Activated T-helper 17 cell treated with anti-CD3 and anti-CD28 coated beads, Interleukin-2, amount 50 U/mL, for 72 hours (primary cell): ENCODE measurements around the gene UBA1. TPM values are rescaled to one million over a fixed set of nuclear protein-coding genes. Genes with fewer than 3 reads are reported as not detected.

ENCODE experiments used
- ATAC-seq: fragments of 150-1000 bp; cut with Tn5 transposase; replicated peaks from 2 replicates; pipeline ENCODE4 v1.10.0; 2021; ENCODE audit warnings: mild to moderate bottlenecking, moderate library complexity
- H3K27ac Mint-ChIP-seq: one replicate; pipeline ENCODE4 v1.8.0; 2022; ENCODE audit warnings: mixed read lengths
- H3K27me3 Mint-ChIP-seq: one replicate; pipeline ENCODE4 v1.8.0; 2022; ENCODE audit warnings: mixed read lengths
- H3K36me3 Mint-ChIP-seq: one replicate; pipeline ENCODE4 v1.8.0; 2022; ENCODE audit warnings: low read depth, mild to moderate bottlenecking, mixed read lengths
- H3K4me1 Mint-ChIP-seq: one replicate; pipeline ENCODE4 v1.8.0; 2022; ENCODE audit warnings: mixed read lengths
- H3K4me3 Mint-ChIP-seq: one replicate; pipeline ENCODE4 v1.8.0; 2022; ENCODE audit warnings: mild to moderate bottlenecking, mixed read lengths
- H3K9me3 Mint-ChIP-seq: one replicate; pipeline ENCODE4 v1.8.0; 2022; ENCODE audit warnings: mixed read lengths
- total RNA-seq, 2 donors: library from RNA; stranded (reverse); gene quantifications; one replicate each; pipeline ENCODE4 v1.2.3, GENCODE V29; 2022

Gene UBA1
- total RNA-seq, 2 donors from 2014 or later = 227 to 255 TPM

GRCh38 chrX:47208108-47208507 lies 14.5 kb downstream of the UBA1 start:
- H3K27me3 Mint-ChIP-seq = no peaks in the 10 kb centered on the region
- H3K36me3 Mint-ChIP-seq = peaks cover 97% of the 10 kb centered on the region
- H3K27ac Mint-ChIP-seq = no peak overlapping the region
- H3K4me3 Mint-ChIP-seq = no peak overlapping the region
- ATAC-seq = no peak
- peaks cover 6% of the 10 kb centered on the region for H3K4me1 Mint-ChIP-seq
- no peaks in the 10 kb centered on the region for H3K9me3 Mint-ChIP-seq

- peaks cover 5% of the 10 kb centered on the region for H3K4me1 Mint-ChIP-seq
- H3K27ac Mint-ChIP-seq = no peak overlapping the region
- H3K9me3 Mint-ChIP-seq = no peaks in the 10 kb centered on the region
- peaks cover 97% of the 10 kb centered on the region for H3K36me3 Mint-ChIP-seq
- no peak for ATAC-seq
- H3K27me3 Mint-ChIP-seq = no peaks in the 10 kb centered on the region
- H3K4me3 Mint-ChIP-seq = no peak overlapping the region
Measured at GRCh38 chrX:47209508-47210238, 16.0 kb downstream of the UBA1 start.

- no peaks in the 10 kb centered on the region for H3K27me3 Mint-ChIP-seq
- no peak overlapping the region for H3K27ac Mint-ChIP-seq
- no peaks in the 10 kb centered on the region for H3K9me3 Mint-ChIP-seq
- peaks cover 96% of the 10 kb centered on the region for H3K36me3 Mint-ChIP-seq
- H3K4me3 Mint-ChIP-seq = no peak overlapping the region
- ATAC-seq = no peak
- H3K4me1 Mint-ChIP-seq = peaks cover 1% of the 10 kb centered on the region
Measured at GRCh38 chrX:47210661-47211425, 17.2 kb downstream of the UBA1 start.

- Mint-ChIP-seq H3K27ac (peak overlapping the region; percentile 45), H3K9me3 (no peaks in the 10 kb centered on the region), H3K36me3 (peaks cover 92% of the 10 kb centered on the region), H3K4me3 (no peak overlapping the region), H3K27me3 (no peaks in the 10 kb centered on the region), H3K4me1 (peaks cover 17% of the 10 kb centered on the region)
- ATAC-seq = no peak
Measured at GRCh38 chrX:47212381-47213293, 19.0 kb downstream of the UBA1 start.

GRCh38 chrX:47214435-47215077 lies 20.9 kb downstream of the UBA1 start:
- peaks cover 92% of the 10 kb centered on the region for H3K36me3 Mint-ChIP-seq
- no peaks in the 10 kb centered on the region for H3K9me3 Mint-ChIP-seq
- no peak for ATAC-seq
- H3K27ac Mint-ChIP-seq = no peak overlapping the region
- no peaks in the 10 kb centered on the region for H3K27me3 Mint-ChIP-seq
- H3K4me1 Mint-ChIP-seq = peaks cover 21% of the 10 kb centered on the region
- no peak overlapping the region for H3K4me3 Mint-ChIP-seq

GRCh38 chrX:47215291-47215900 lies 21.8 kb downstream of the UBA1 start:
- Mint-ChIP-seq H3K36me3 (peaks cover 92% of the 10 kb centered on the region), H3K4me1 (peaks cover 29% of the 10 kb centered on the region), H3K27me3 (no peaks in the 10 kb centered on the region), H3K9me3 (no peaks in the 10 kb centered on the region), H3K27ac (no peak overlapping the region), H3K4me3 (no peak overlapping the region)
- ATAC-seq = no peak

GRCh38 chrX:47216393-47216925 lies 22.8 kb downstream of the UBA1 start:
- no peaks in the 10 kb centered on the region for H3K27me3 Mint-ChIP-seq
- peak overlapping the region; percentile 97 for H3K27ac Mint-ChIP-seq
- H3K36me3 Mint-ChIP-seq = peaks cover 92% of the 10 kb centered on the region
- no peak for ATAC-seq
- H3K4me3 Mint-ChIP-seq = peak overlapping the region; percentile 89
- no peaks in the 10 kb centered on the region for H3K9me3 Mint-ChIP-seq
- peaks cover 36% of the 10 kb centered on the region for H3K4me1 Mint-ChIP-seq

GRCh38 chrX:47217121-47217851 lies 23.7 kb downstream of the UBA1 start:
- Mint-ChIP-seq H3K4me3 (peak overlapping the region; percentile 89), H3K36me3 (peaks cover 91% of the 10 kb centered on the region)

GRCh38 chrX:47217852-47218279 lies 24.2 kb downstream of the UBA1 start:
- Mint-ChIP-seq H3K9me3 (no peaks in the 10 kb centered on the region), H3K4me1 (peaks cover 36% of the 10 kb centered on the region), H3K36me3 (peaks cover 88% of the 10 kb centered on the region), H3K27me3 (no peaks in the 10 kb centered on the region), H3K4me3 (peak overlapping the region; percentile 89), H3K27ac (peak overlapping the region; percentile 97)
- ATAC-seq = peak; percentile 87

More at GRCh38 chrX:47217121-47217851, 23.7 kb downstream of the UBA1 start:
- Mint-ChIP-seq H3K27ac (peak overlapping the region; percentile 97), H3K9me3 (no peaks in the 10 kb centered on the region), H3K4me1 (peaks cover 36% of the 10 kb centered on the region), H3K27me3 (no peaks in the 10 kb centered on the region)
- ATAC-seq = peak; percentile 41

GRCh38 chrX:47218280-47218919 lies 24.8 kb downstream of the UBA1 start, which contains the start of gene CDK16:
Gene CDK16, plus strand, starts transcription at chrX:47218681. Its CDS starts 4,877 bp downstream, at chrX:47223558.
- H3K9me3 Mint-ChIP-seq = no peaks in the 10 kb centered on the region
- H3K4me3 Mint-ChIP-seq = peak within 1 kb of the TSS; percentile 89
- H3K27ac Mint-ChIP-seq = peak within 1 kb of the TSS; percentile 97
- peak; percentile 50 for ATAC-seq
- H3K4me1 Mint-ChIP-seq = peaks cover 36% of the 10 kb centered on the region
- H3K36me3 Mint-ChIP-seq = peaks cover 86% of the 10 kb centered on the region
- H3K27me3 Mint-ChIP-seq = no peaks in the 10 kb centered on the region

- Mint-ChIP-seq H3K9me3 (no peaks in the 10 kb centered on the region), H3K27ac (peak overlapping the region; percentile 97), H3K27me3 (no peaks in the 10 kb centered on the region), H3K36me3 (peaks cover 86% of the 10 kb centered on the region), H3K4me3 (peak overlapping the region; percentile 89), H3K4me1 (peaks cover 36% of the 10 kb centered on the region)
- ATAC-seq = no peak
Measured at GRCh38 chrX:47218920-47219815, 25.5 kb downstream of the UBA1 start.

GRCh38 chrX:47221756-47222155 lies 28.1 kb downstream of the UBA1 start:
- Mint-ChIP-seq H3K27me3 (no peaks in the 10 kb centered on the region), H3K4me3 (no peak overlapping the region), H3K36me3 (peaks cover 88% of the 10 kb centered on the region), H3K9me3 (no peaks in the 10 kb centered on the region), H3K4me1 (peaks cover 26% of the 10 kb centered on the region), H3K27ac (no peak overlapping the region)
- no peak for ATAC-seq
